ENCODE measurements around the gene UCN.
A peak's percentile ranks its signal among the peaks of the same experiment; 100 is the strongest.

DNA sequence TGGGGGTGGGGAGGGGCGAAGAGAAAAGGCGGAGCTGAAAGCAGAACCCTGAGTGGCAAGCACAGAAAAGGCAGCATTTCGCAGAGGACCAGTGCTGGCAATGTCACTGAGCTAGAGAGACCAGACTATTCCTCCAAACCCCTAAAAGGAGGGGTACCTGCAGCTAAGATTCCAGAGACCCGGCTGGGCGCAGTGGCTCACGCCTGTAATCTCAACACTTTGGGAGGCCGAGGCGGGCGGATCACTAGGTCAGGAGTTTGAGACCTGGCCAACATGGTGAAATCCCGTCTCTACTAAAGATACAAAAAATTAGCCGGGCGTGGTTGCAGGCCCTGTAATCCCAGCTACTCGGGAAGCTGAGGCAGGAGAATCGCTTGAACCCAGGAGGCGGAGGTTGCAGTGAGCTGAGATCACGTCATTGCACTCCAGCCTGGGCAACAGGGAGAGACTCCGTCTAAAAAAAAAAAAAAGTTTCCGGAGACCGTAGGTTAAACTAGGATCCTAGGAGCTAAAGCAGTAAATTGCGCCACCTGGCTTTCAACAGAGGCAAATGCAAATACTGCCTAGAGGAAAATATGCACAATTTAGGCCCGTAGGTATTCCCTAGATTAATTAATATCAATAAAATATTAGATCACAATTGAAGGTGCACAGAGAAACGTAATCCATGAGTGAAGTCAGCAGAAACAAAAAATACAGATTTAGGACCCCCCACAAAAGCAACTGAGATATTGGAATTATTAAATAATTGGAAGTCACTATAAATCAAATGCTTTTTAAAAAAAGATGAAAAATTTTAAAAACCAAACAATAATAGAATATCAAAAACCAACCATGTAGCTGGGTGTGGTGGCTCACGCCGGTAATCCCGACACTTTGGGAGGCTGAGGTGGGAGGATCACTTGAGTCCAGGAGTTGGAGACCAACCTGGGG is 4.9 kb downstream of the UCN start:
- TF ChIP-seq POLR2A (IDR thresholded peaks at IDR 0.05) (no peak), CTCF (IDR thresholded peaks at IDR 0.05) (peak; percentile 78 to 91 (median 83))

All from uterus (tissue), 2 donors.